NT2/D1 (cell line): ENCODE data around the gene ARHGAP10.

Experiments used
- SUZ12 ChIP-seq: IDR thresholded peaks from 2 replicates; pipeline ENCODE4 v1.6.1; 2011; ENCODE audit not compliant: insufficient read length, insufficient read depth; ENCODE audit errors: extremely low read depth
- YY1 ChIP-seq: IDR thresholded peaks from 2 replicates; pipeline ENCODE4 v1.6.1; 2011; ENCODE audit not compliant: insufficient read length, insufficient read depth

DNA sequence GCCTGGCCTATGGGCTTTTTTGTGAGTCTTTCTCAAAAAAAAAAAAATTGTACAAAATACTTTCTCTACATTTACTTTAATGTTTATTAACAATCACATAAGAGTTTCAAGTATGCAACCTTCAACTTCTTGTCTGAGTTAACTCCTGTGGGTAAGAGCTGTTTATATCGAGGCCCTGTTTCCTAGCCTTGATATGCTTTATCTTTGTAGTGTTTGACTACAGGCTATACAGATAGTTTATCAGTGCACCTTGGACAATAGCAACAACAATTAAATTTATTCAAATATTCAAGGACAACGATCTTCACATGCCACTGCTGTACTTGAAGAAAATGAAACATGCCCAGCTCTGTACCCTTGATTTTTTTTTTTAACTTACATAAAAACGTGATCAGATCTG is 178.4 kb downstream of the ARHGAP10 start:
- TF ChIP-seq SUZ12, result no peak
- TF ChIP-seq YY1, result no peak
